ENCODE data around the gene STEAP1.
"Not testable (repeated sequence)": the region's sequence is repeated elsewhere in the genome, so short reads cannot be mapped to it uniquely, and the experiment has no call there.

STEAP1 gene

GRCh38 chr7:90178679-90179278 lies 24.5 kb downstream of the STEAP1 start:
- no peak overlapping the region for H3K4me3 ChIP-seq (ENCODE audit: low read length)
- no peaks in the 10 kb centered on the region for H3K27me3 ChIP-seq (ENCODE audit: control insufficient read depth, insufficient read depth, low read length)
- no peak overlapping the region for H3K9ac ChIP-seq (ENCODE audit: low read length)
- H3K36me3 ChIP-seq (ENCODE audit: control insufficient read depth, insufficient read depth, low read length): no peaks in the 10 kb centered on the region
- no peaks in the 10 kb centered on the region for H3K9me3 ChIP-seq (ENCODE audit: control insufficient read depth, low read length)
- H3K4me1 ChIP-seq (ENCODE audit: control insufficient read depth, insufficient read depth, low read length): peaks cover 19% of the 10 kb centered on the region

GRCh38 chr7:90180011-90180585 lies 25.8 kb downstream of the STEAP1 start:
- no peaks in the 10 kb centered on the region for H3K9me3 ChIP-seq (ENCODE audit: control insufficient read depth, low read length)
- no peak overlapping the region for H3K4me3 ChIP-seq (ENCODE audit: low read length)
- H3K9ac ChIP-seq (ENCODE audit: low read length): no peak overlapping the region
- H3K36me3 ChIP-seq (ENCODE audit: control insufficient read depth, insufficient read depth, low read length): no peaks in the 10 kb centered on the region
- no peaks in the 10 kb centered on the region for H3K27me3 ChIP-seq (ENCODE audit: control insufficient read depth, insufficient read depth, low read length)
- H3K4me1 ChIP-seq (ENCODE audit: control insufficient read depth, insufficient read depth, low read length): peaks cover 19% of the 10 kb centered on the region

GRCh38 chr7:90180649-90181048 lies 26.4 kb downstream of the STEAP1 start:
- Histone ChIP-seq H3K9me3 (ENCODE audit: control insufficient read depth, low read length) (no peaks in the 10 kb centered on the region), H3K27me3 (ENCODE audit: control insufficient read depth, insufficient read depth, low read length) (no peaks in the 10 kb centered on the region), H3K36me3 (ENCODE audit: control insufficient read depth, insufficient read depth, low read length) (no peaks in the 10 kb centered on the region), H3K4me1 (ENCODE audit: control insufficient read depth, insufficient read depth, low read length) (peaks cover 19% of the 10 kb centered on the region), H3K9ac (ENCODE audit: low read length) (no peak overlapping the region), H3K4me3 (ENCODE audit: low read length) (no peak overlapping the region)

GRCh38 chr7:90181485-90181884 lies 27.2 kb downstream of the STEAP1 start:
- Histone ChIP-seq H3K27me3 (ENCODE audit: control insufficient read depth, insufficient read depth, low read length) (no peaks in the 10 kb centered on the region), H3K4me3 (ENCODE audit: low read length) (no peak overlapping the region), H3K4me1 (ENCODE audit: control insufficient read depth, insufficient read depth, low read length) (peaks cover 19% of the 10 kb centered on the region), H3K9ac (ENCODE audit: low read length) (no peak overlapping the region), H3K36me3 (ENCODE audit: control insufficient read depth, insufficient read depth, low read length) (no peaks in the 10 kb centered on the region), H3K9me3 (ENCODE audit: control insufficient read depth, low read length) (no peaks in the 10 kb centered on the region)

GRCh38 chr7:90186290-90186689 lies 32.0 kb downstream of the STEAP1 start:
- not testable (repeated sequence) for H3K4me3 ChIP-seq (ENCODE audit: low read length); H3K27me3 ChIP-seq (ENCODE audit: control insufficient read depth, insufficient read depth, low read length); H3K4me1 ChIP-seq (ENCODE audit: control insufficient read depth, insufficient read depth, low read length); H3K9ac ChIP-seq (ENCODE audit: low read length); H3K9me3 ChIP-seq (ENCODE audit: control insufficient read depth, low read length); H3K36me3 ChIP-seq (ENCODE audit: control insufficient read depth, insufficient read depth, low read length)

GRCh38 chr7:90187507-90188050 lies 33.3 kb downstream of the STEAP1 start:
- Histone ChIP-seq H3K36me3 (ENCODE audit: control insufficient read depth, insufficient read depth, low read length) (no peaks in the 10 kb centered on the region), H3K9me3 (ENCODE audit: control insufficient read depth, low read length) (no peaks in the 10 kb centered on the region), H3K4me3 (ENCODE audit: low read length) (no peak overlapping the region), H3K4me1 (ENCODE audit: control insufficient read depth, insufficient read depth, low read length) (peaks cover 8% of the 10 kb centered on the region), H3K27me3 (ENCODE audit: control insufficient read depth, insufficient read depth, low read length) (no peaks in the 10 kb centered on the region), H3K9ac (ENCODE audit: low read length) (no peak overlapping the region)

GRCh38 chr7:90188281-90188680 lies 34.0 kb downstream of the STEAP1 start:
- Histone ChIP-seq H3K4me3 (ENCODE audit: low read length) (no peak overlapping the region), H3K9ac (ENCODE audit: low read length) (no peak overlapping the region), H3K4me1 (ENCODE audit: control insufficient read depth, insufficient read depth, low read length) (peaks cover 15% of the 10 kb centered on the region), H3K9me3 (ENCODE audit: control insufficient read depth, low read length) (no peaks in the 10 kb centered on the region), H3K36me3 (ENCODE audit: control insufficient read depth, insufficient read depth, low read length) (no peaks in the 10 kb centered on the region), H3K27me3 (ENCODE audit: control insufficient read depth, insufficient read depth, low read length) (no peaks in the 10 kb centered on the region)

- H3K27me3 ChIP-seq (ENCODE audit: control insufficient read depth, insufficient read depth, low read length): no peaks in the 10 kb centered on the region
- H3K4me3 ChIP-seq (ENCODE audit: low read length): no peak overlapping the region
- H3K4me1 ChIP-seq (ENCODE audit: control insufficient read depth, insufficient read depth, low read length): peaks cover 15% of the 10 kb centered on the region
- H3K9me3 ChIP-seq (ENCODE audit: control insufficient read depth, low read length): no peaks in the 10 kb centered on the region
- no peaks in the 10 kb centered on the region for H3K36me3 ChIP-seq (ENCODE audit: control insufficient read depth, insufficient read depth, low read length)
- H3K9ac ChIP-seq (ENCODE audit: low read length): no peak overlapping the region
Measured at GRCh38 chr7:90190995-90191394, 36.7 kb downstream of the STEAP1 start.

- H3K27me3 ChIP-seq (ENCODE audit: control insufficient read depth, insufficient read depth, low read length): no peaks in the 10 kb centered on the region
- no peaks in the 10 kb centered on the region for H3K36me3 ChIP-seq (ENCODE audit: control insufficient read depth, insufficient read depth, low read length)
- H3K9ac ChIP-seq (ENCODE audit: low read length): no peak overlapping the region
- H3K4me3 ChIP-seq (ENCODE audit: low read length): no peak overlapping the region
- H3K4me1 ChIP-seq (ENCODE audit: control insufficient read depth, insufficient read depth, low read length): peaks cover 15% of the 10 kb centered on the region
- H3K9me3 ChIP-seq (ENCODE audit: control insufficient read depth, low read length): no peaks in the 10 kb centered on the region
Measured at GRCh38 chr7:90191648-90192047, 37.4 kb downstream of the STEAP1 start.

GRCh38 chr7:90192876-90193750 lies 38.8 kb downstream of the STEAP1 start:
- Histone ChIP-seq H3K9ac (ENCODE audit: low read length) (no peak overlapping the region), H3K4me3 (ENCODE audit: low read length) (no peak overlapping the region)

GRCh38 chr7:90194911-90195809 lies 40.9 kb downstream of the STEAP1 start:
- H3K36me3 ChIP-seq (ENCODE audit: control insufficient read depth, insufficient read depth, low read length): no peaks in the 10 kb centered on the region
- no peaks in the 10 kb centered on the region for H3K27me3 ChIP-seq (ENCODE audit: control insufficient read depth, insufficient read depth, low read length)

More at GRCh38 chr7:90192876-90193750, 38.8 kb downstream of the STEAP1 start:
- peaks cover 15% of the 10 kb centered on the region for H3K4me1 ChIP-seq (ENCODE audit: control insufficient read depth, insufficient read depth, low read length)
- no peaks in the 10 kb centered on the region for H3K27me3 ChIP-seq (ENCODE audit: control insufficient read depth, insufficient read depth, low read length)
- no peaks in the 10 kb centered on the region for H3K9me3 ChIP-seq (ENCODE audit: control insufficient read depth, low read length)
- no peaks in the 10 kb centered on the region for H3K36me3 ChIP-seq (ENCODE audit: control insufficient read depth, insufficient read depth, low read length)

More at GRCh38 chr7:90194911-90195809, 40.9 kb downstream of the STEAP1 start:
- Histone ChIP-seq H3K9me3 (ENCODE audit: control insufficient read depth, low read length) (no peaks in the 10 kb centered on the region), H3K4me3 (ENCODE audit: low read length) (no peak overlapping the region), H3K9ac (ENCODE audit: low read length) (no peak overlapping the region), H3K4me1 (ENCODE audit: control insufficient read depth, insufficient read depth, low read length) (peaks cover 8% of the 10 kb centered on the region)

Data from mucosa of stomach (tissue), 1 donor.